ENCODE results near the gene RGS19.

- TF ChIP-seq CTCF (IDR thresholded peaks at IDR 0.05) (no peak), POLR2A (IDR thresholded peaks at IDR 0.05) (no peak)
Observed at GRCh38 chr20:64086801-64087200, 7.5 kb upstream of the RGS19 start.
